Astrocyte (in vitro differentiated cells and primary cell): ENCODE measurements around the gene LYST. TPM values are rescaled to one million over a fixed set of nuclear protein-coding genes. Genes with fewer than 3 reads are reported as not detected.

Experiments
- DNase-seq: peaks from one replicate; pipeline ENCODE4 v3.0.0-alpha.2; 2010; ENCODE audit warnings: low read depth
- FAIRE-seq: peaks from 2 replicates; lab custom pipeline; 2011; peaks lifted over from hg19 to GRCh38; lab: Jason Lieb, UNC
- H2AFZ ChIP-seq: 2 replicates; pipeline ENCODE4 v1.6.0; 2012; ENCODE audit warnings: low read depth, low read length, inconsistent platforms
- H3K27ac ChIP-seq: 2 replicates; pipeline ENCODE4 v1.5.1; 2011; ENCODE audit warnings: low read depth, low read length, inconsistent platforms
- H3K27me3 ChIP-seq: 2 replicates; pipeline ENCODE4 v1.6.0; 2011; ENCODE audit warnings: low read length, inconsistent platforms; ENCODE audit not compliant: insufficient read depth
- H3K36me3 ChIP-seq: 2 replicates; pipeline ENCODE4 v1.5.1; 2011; ENCODE audit warnings: low read length, inconsistent platforms; ENCODE audit not compliant: insufficient read depth
- H3K4me1 ChIP-seq: 2 replicates; pipeline ENCODE4 v1.5.1; 2011; ENCODE audit warnings: low read length, inconsistent platforms; ENCODE audit not compliant: insufficient read depth
- H3K4me2 ChIP-seq: 2 replicates; pipeline ENCODE4 v1.6.0; 2012; ENCODE audit warnings: low read length, inconsistent platforms
- H3K4me3 ChIP-seq: 2 replicates; pipeline ENCODE4 v1.5.1; 2011; ENCODE audit warnings: low read depth, mild to moderate bottlenecking, low read length, inconsistent platforms; ENCODE audit not compliant: insufficient read depth
- H3K79me2 ChIP-seq: 2 replicates; pipeline ENCODE4 v1.6.0; 2012; ENCODE audit warnings: mild to moderate bottlenecking, low read length, inconsistent platforms; ENCODE audit not compliant: insufficient read depth
- H3K9ac ChIP-seq: 2 replicates; pipeline ENCODE4 v1.6.0; 2012; ENCODE audit warnings: mild to moderate bottlenecking, low read length, inconsistent platforms
- H3K9me3 ChIP-seq: 2 replicates; pipeline ENCODE4 v1.5.1; 2012; ENCODE audit warnings: low read depth, mild to moderate bottlenecking, low read length, inconsistent platforms; ENCODE audit not compliant: insufficient read depth
- H4K20me1 ChIP-seq: 2 replicates; pipeline ENCODE4 v1.6.0; 2012; ENCODE audit warnings: low read length, inconsistent platforms; ENCODE audit not compliant: insufficient read depth
- H3K27ac Mint-ChIP-seq: one replicate; pipeline ENCODE4 v1.8.0; 2021; ENCODE audit warnings: mild to moderate bottlenecking, mixed read lengths; ENCODE audit not compliant: unreplicated experiment
- H3K27me3 Mint-ChIP-seq: one replicate; pipeline ENCODE4 v1.8.0; 2021; ENCODE audit warnings: low read depth, mixed read lengths; ENCODE audit not compliant: unreplicated experiment
- H3K36me3 Mint-ChIP-seq: one replicate; pipeline ENCODE4 v1.8.0; 2021; ENCODE audit warnings: low read depth, mixed read lengths; ENCODE audit not compliant: unreplicated experiment
- H3K4me1 Mint-ChIP-seq: one replicate; pipeline ENCODE4 v1.8.0; 2021; ENCODE audit warnings: low read depth, mixed read lengths; ENCODE audit not compliant: unreplicated experiment
- H3K4me3 Mint-ChIP-seq: one replicate; pipeline ENCODE4 v1.8.0; 2021; ENCODE audit warnings: mild to moderate bottlenecking, moderate library complexity, mixed read lengths; ENCODE audit not compliant: unreplicated experiment
- H3K9me3 Mint-ChIP-seq: one replicate; pipeline ENCODE4 v1.8.0; 2021; ENCODE audit warnings: mild to moderate bottlenecking, mixed read lengths; ENCODE audit not compliant: unreplicated experiment
- CTCF ChIP-seq: IDR thresholded peaks from 2 replicates; pipeline ENCODE4 v1.5.1; 2011; ENCODE audit warnings: low read depth, mild to moderate bottlenecking, inconsistent platforms, low read length, moderate library complexity; ENCODE audit not compliant: insufficient read depth
- EZH2 ChIP-seq: IDR thresholded peaks from 2 replicates; pipeline ENCODE4 v1.6.1; 2012; ENCODE audit warnings: mild to moderate bottlenecking, low read length, inconsistent platforms; ENCODE audit not compliant: insufficient read depth
- total RNA-seq: library from RNA; stranded (reverse); gene quantifications from 2 replicates; pipeline ENCODE4 v1.2.1, GENCODE V29; 2021

The LYST gene
- total RNA-seq, 1 donor from 2014 or later: 15.7 TPM

GRCh38 chr1:235867903-235868469 is 1.3 kb upstream of the LYST start:
- H3K4me3 ChIP-seq: no peak overlapping the region
- H3K27ac ChIP-seq: peak overlapping the region; percentile 83
- H3K4me1 ChIP-seq: peaks cover 6% of the 10 kb centered on the region
- H3K9me3 Mint-ChIP-seq: no peaks in the 10 kb centered on the region
- no peaks in the 10 kb centered on the region for H3K27me3 ChIP-seq
- H3K9ac ChIP-seq: peak overlapping the region; percentile 90
- peaks cover 1% of the 10 kb centered on the region for H3K27me3 Mint-ChIP-seq
- peak overlapping the region; percentile 84 for H3K4me3 Mint-ChIP-seq
- no peak for DNase-seq
- H3K4me2 ChIP-seq: peak overlapping the region; percentile 90
- H2AFZ ChIP-seq: peak overlapping the region; percentile 99
- H3K27ac Mint-ChIP-seq: no peak overlapping the region
- no peak for TF ChIP-seq CTCF
- no peak for TF ChIP-seq EZH2
- no peaks in the 10 kb centered on the region for H3K9me3 ChIP-seq
- peaks cover 9% of the 10 kb centered on the region for H4K20me1 ChIP-seq
- FAIRE-seq: no peak
- H3K36me3 ChIP-seq: no peaks in the 10 kb centered on the region
- peaks cover 12% of the 10 kb centered on the region for H3K4me1 Mint-ChIP-seq
- H3K36me3 Mint-ChIP-seq: no peaks in the 10 kb centered on the region
- H3K79me2 ChIP-seq: peaks cover 32% of the 10 kb centered on the region

GRCh38 chr1:235866913-235867845 is 473 bp upstream of the LYST start:
- no peak for TF ChIP-seq CTCF
- TF ChIP-seq EZH2: no peak
- no peak for FAIRE-seq
- peak overlapping the region; percentile 84 for H3K4me3 Mint-ChIP-seq
- peak overlapping the region; percentile 77 for H3K27ac Mint-ChIP-seq
- Histone ChIP-seq H3K4me2 (peak overlapping the region; percentile 90), H3K4me1 (peaks cover 10% of the 10 kb centered on the region), H3K27ac (peak overlapping the region; percentile 83), H3K9me3 (no peaks in the 10 kb centered on the region), H3K36me3 (no peaks in the 10 kb centered on the region), H2AFZ (peak overlapping the region; percentile 99), H3K9ac (peak overlapping the region; percentile 90), H3K4me3 (peak overlapping the region; percentile 84), H4K20me1 (peaks cover 9% of the 10 kb centered on the region), H3K79me2 (peaks cover 32% of the 10 kb centered on the region), H3K27me3 (no peaks in the 10 kb centered on the region)
- H3K9me3 Mint-ChIP-seq: no peaks in the 10 kb centered on the region
- H3K4me1 Mint-ChIP-seq: peaks cover 12% of the 10 kb centered on the region
- DNase-seq: peak; percentile 76
- no peaks in the 10 kb centered on the region for H3K36me3 Mint-ChIP-seq
- H3K27me3 Mint-ChIP-seq: peaks cover 1% of the 10 kb centered on the region
